Calu3 (cell line): ENCODE results near the gene ANGPT4. TPM values are rescaled to one million over a fixed set of nuclear protein-coding genes. Genes with fewer than 3 reads are reported as not detected.
"Not testable (repeated sequence)": the region's sequence is repeated elsewhere in the genome, so short reads cannot be mapped to it uniquely, and the experiment has no call there.

Experiments
- BruUV-seq: library from RNA; stranded (reverse); fragments of 400-500 nt; replicated peaks from 2 replicates; lab custom pipeline; 2021; lab: Mats Ljungman, UMichigan
- CTCF ChIA-PET: fragments of 300-600 bp; sonication (Branson Sonifier 250); formaldehyde crosslinking; loops from one replicate; lab custom pipeline; 2022; ENCODE audit warnings: antibody characterized with exemption; lab: Charles Lee
- DNase-seq: peaks from one replicate; pipeline ENCODE4 v3.0.0; 2022
- H3K27ac Mint-ChIP-seq: one replicate; pipeline ENCODE4 v1.8.0; 2022; ENCODE audit warnings: mixed read lengths; ENCODE audit not compliant: unreplicated experiment
- H3K27me3 Mint-ChIP-seq: one replicate; pipeline ENCODE4 v1.8.0; 2022; ENCODE audit warnings: mixed read lengths; ENCODE audit not compliant: unreplicated experiment
- H3K36me3 Mint-ChIP-seq: one replicate; pipeline ENCODE4 v1.8.0; 2022; ENCODE audit warnings: mild to moderate bottlenecking, moderate library complexity, mixed read lengths; ENCODE audit not compliant: insufficient read depth, unreplicated experiment
- H3K4me1 Mint-ChIP-seq: one replicate; pipeline ENCODE4 v1.8.0; 2022; ENCODE audit warnings: mild to moderate bottlenecking, low read depth, mixed read lengths; ENCODE audit not compliant: unreplicated experiment
- H3K4me3 Mint-ChIP-seq: one replicate; pipeline ENCODE4 v1.8.0; 2022; ENCODE audit warnings: mild to moderate bottlenecking, low read depth, moderate library complexity, mixed read lengths; ENCODE audit not compliant: unreplicated experiment
- H3K9me3 Mint-ChIP-seq: one replicate; pipeline ENCODE4 v1.8.0; 2022; ENCODE audit warnings: low read depth, mixed read lengths; ENCODE audit not compliant: unreplicated experiment
- CTCF ChIP-seq: fragments of 200-600 bp; IDR thresholded peaks from one replicate; pipeline ENCODE4 v1.8.0; 2022; ENCODE audit warnings: antibody characterized with exemption; ENCODE audit not compliant: unreplicated experiment
- intact Hi-C: fragments of 100-400 bp; cut with micrococcal nuclease; formaldehyde crosslinking; loops from one replicate; pipeline ENCODE4 v1.10.0; 2022; ENCODE audit not compliant: unreplicated experiment
- total RNA-seq: library from RNA; stranded (reverse); gene quantifications from 2 replicates; pipeline ENCODE4 v1.2.3, GENCODE V29; 2022

ANGPT4 gene
- total RNA-seq, 1 experiment from 2014 or later, result not detected

GRCh38 chr20:906001-906520 is 10.1 kb downstream of the ANGPT4 start:
- no TSS peak for BruUV-seq
- CTCF ChIA-PET, result no interaction called here
- Mint-ChIP-seq H3K27me3 (peaks cover 8% of the 10 kb centered on the region), H3K27ac (no peak overlapping the region), H3K4me1 (no peaks in the 10 kb centered on the region), H3K9me3 (no peaks in the 10 kb centered on the region), H3K36me3 (no peaks in the 10 kb centered on the region), H3K4me3 (no peak overlapping the region)
- DNase-seq, result no peak
- intact Hi-C loops, result no loop called here
- TF ChIP-seq CTCF, result no peak

DNA sequence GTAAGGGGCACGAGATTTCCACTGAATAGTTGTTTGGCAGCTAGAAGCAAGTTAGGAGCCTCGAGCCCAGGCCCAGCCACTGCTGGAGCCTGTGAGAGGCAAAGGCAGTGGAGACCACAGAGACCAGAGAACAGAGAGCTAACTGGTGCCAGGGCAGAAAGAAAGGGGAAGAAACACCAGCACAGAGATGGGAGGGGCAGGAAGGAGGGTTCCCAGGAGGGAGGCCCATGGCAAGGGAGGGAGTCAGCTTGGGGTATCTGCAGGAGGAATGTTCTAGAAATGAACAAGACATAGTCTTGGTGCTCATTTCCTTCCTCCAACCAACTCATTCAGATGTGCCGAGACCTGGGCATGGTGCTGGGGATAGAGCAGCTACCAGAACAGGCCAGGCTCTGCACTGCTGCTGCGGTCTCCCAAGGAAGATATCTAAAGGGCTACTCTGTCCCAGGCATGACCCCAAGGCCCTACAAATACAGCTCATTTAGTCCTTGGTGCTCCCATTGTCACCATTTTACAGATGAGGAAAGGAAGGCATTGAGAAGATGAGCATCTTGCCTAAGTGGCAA is 10.7 kb downstream of the ANGPT4 start:
- intact Hi-C loops, result no loop called here
- Mint-ChIP-seq H3K4me1 (no peaks in the 10 kb centered on the region), H3K4me3 (no peak overlapping the region), H3K27ac (no peak overlapping the region), H3K9me3 (peaks cover 3% of the 10 kb centered on the region), H3K36me3 (no peaks in the 10 kb centered on the region), H3K27me3 (peaks cover 10% of the 10 kb centered on the region)
- DNase-seq, result no peak
- CTCF ChIA-PET, result no interaction called here
- no TSS peak for BruUV-seq
- TF ChIP-seq CTCF, result no peak

DNA sequence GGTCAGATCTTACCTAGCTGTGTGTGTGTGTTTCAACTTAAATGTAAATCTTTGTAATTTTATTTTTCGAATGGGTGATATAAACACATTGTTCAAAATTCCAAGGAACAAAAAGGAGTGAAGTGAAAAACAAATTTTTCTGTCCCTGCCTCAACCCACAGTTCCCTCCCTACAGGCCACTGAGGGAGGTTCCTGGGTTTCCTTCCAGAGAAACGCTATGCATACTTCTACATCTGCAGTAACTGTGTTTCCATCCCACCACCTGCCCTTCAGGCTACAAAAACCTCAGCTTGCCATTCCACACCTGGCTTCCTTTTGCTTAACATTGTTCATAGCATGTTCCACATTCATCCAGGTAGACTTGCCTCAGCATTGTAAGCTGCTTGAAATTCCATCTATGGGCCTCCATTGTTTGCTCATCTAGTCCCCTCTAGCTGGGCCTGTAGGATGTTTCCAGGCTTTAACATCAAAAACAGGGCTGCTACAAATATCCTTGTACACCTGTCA is 12.0 kb downstream of the ANGPT4 start:
- intact Hi-C loops, result no loop called here
- no peak for TF ChIP-seq CTCF
- Mint-ChIP-seq H3K9me3 (peaks cover 6% of the 10 kb centered on the region), H3K27me3 (peaks cover 24% of the 10 kb centered on the region), H3K4me3 (no peak overlapping the region), H3K27ac (no peak overlapping the region), H3K36me3 (no peaks in the 10 kb centered on the region), H3K4me1 (no peaks in the 10 kb centered on the region)
- no peak for DNase-seq
- CTCF ChIA-PET, result no interaction called here
- no TSS peak for BruUV-seq

- H3K9me3 Mint-ChIP-seq, result not testable (repeated sequence)
- H3K27me3 Mint-ChIP-seq, result peaks cover 64% of the 10 kb centered on the region
Measured at GRCh38 chr20:897436-897835, 18.7 kb downstream of the ANGPT4 start.

GRCh38 chr20:896501-897025 is 19.6 kb downstream of the ANGPT4 start:
- intact Hi-C loops, result no loop called here
- H3K27ac Mint-ChIP-seq, result no peak overlapping the region
- CTCF ChIA-PET, result no interaction called here
- peaks cover 9% of the 10 kb centered on the region for H3K9me3 Mint-ChIP-seq
- H3K4me3 Mint-ChIP-seq, result no peak overlapping the region
- no TSS peak for BruUV-seq
- DNase-seq, result no peak
- H3K36me3 Mint-ChIP-seq, result no peaks in the 10 kb centered on the region
- H3K27me3 Mint-ChIP-seq, result peaks cover 73% of the 10 kb centered on the region
- TF ChIP-seq CTCF, result no peak
- no peaks in the 10 kb centered on the region for H3K4me1 Mint-ChIP-seq

More at GRCh38 chr20:897436-897835, 18.7 kb downstream of the ANGPT4 start:
- BruUV-seq, H3K36me3 Mint-ChIP-seq, H3K4me1 Mint-ChIP-seq, H3K4me3 Mint-ChIP-seq, H3K27ac Mint-ChIP-seq, DNase-seq, CTCF ChIA-PET, intact Hi-C loops: not testable (repeated sequence)

GRCh38 chr20:892371-892770 is 23.8 kb downstream of the ANGPT4 start:
- DNase-seq, BruUV-seq, H3K4me1 Mint-ChIP-seq, H3K9me3 Mint-ChIP-seq, H3K27ac Mint-ChIP-seq, H3K4me3 Mint-ChIP-seq, intact Hi-C loops, H3K36me3 Mint-ChIP-seq: not testable (repeated sequence)
- CTCF ChIA-PET, result interaction anchor here (0.7 kb wide), 1 partner anchor 211 kb away, joined by 4 read pairs; no protein-coding TSS in a partner anchor
- peaks cover 52% of the 10 kb centered on the region for H3K27me3 Mint-ChIP-seq
